ENCODE data around the gene CNTNAP1. TPM values are rescaled to one million over a fixed set of nuclear protein-coding genes. Genes with fewer than 3 reads are reported as not detected.

CNTNAP1 gene
- total and polyA plus RNA-seq, 9 of the 15 experiments (the other 6 are each of a cell fraction or from before 2014, with no cell fraction given), result 0.10 to 1.8 (median 0.62) TPM

DNA sequence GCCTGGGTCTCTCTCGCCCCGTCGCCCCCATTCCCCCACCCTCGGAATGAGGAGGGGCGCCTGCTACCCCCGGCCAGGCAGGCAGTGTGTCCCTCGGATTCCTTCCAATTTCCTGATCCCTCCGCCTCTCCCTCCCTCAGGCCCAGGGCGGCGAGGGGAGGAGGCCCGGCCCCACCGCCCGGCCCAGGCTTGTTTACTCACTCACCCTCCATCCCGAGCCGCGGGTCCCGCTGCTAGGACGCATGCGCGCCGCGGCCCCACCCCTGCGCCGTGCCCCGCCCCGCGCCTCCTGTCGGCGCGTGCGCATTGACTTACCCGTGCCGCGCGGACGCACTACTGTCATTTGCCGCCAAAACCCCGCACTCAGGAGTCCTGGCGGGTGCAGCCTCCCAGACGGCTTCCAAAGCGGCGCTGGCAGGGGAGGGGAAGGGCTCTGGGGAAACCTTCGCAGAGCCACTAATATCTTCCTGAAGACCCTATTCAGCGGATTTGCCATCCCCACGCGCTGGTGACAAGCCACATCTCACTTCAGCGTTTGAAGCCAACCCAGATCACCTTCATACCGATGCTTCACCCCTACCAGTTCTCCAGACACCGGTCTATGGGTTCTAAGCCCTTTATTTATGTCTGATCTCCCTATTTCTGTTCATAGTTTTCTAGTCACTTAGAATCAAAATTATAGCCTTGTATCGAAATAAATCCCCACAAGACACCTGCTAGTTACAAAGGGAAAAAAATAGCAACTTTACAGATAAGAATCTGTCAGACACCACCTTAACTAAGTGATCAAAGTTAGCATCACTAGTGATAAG, 62.7 kb downstream of the CNTNAP1 start, which contains the start of gene EZH1 (continued):
- TF ChIP-seq, protein P1, sequence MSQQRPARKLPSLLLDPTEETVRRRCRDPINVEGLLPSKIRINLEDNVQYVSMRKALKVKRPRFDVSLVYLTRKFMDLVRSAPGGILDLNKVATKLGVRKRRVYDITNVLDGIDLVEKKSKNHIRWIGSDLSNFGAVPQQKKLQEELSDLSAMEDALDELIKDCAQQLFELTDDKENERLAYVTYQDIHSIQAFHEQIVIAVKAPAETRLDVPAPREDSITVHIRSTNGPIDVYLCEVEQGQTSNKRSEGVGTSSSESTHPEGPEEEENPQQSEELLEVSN (IDR thresholded peaks at IDR 0.05; ENCODE audit: borderline replicate concordance in 1 of 2, extremely low read depth in 1 of 2, insufficient read depth in 1 of 2, insufficient read length in 1 of 2, low read depth in 1 of 2, low read length in 1 of 2, poor library complexity in 1 of 2, severe bottlenecking in 1 of 2), result peak; percentile 100
- no peak; the same call in 1 of the 2 replicates for TF ChIP-seq ZNF766 (CRISPR knock-in tag; conservative IDR thresholded peaks at IDR 0.05)
- TF ChIP-seq, protein P2, sequence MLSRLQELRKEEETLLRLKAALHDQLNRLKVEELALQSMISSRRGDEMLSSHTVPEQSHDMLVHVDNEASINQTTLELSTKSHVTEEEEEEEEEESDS (CRISPR knock-in tag; IDR thresholded peaks at IDR 0.05), result no peak
- no peak for TF ChIP-seq KLF1 (tag; IDR thresholded peaks at IDR 0.05)
- TF ChIP-seq KDM1A (IDR thresholded peaks at IDR 0.05), result no peak
- no peak for TF ChIP-seq NCOA2 (IDR thresholded peaks at IDR 0.05; ENCODE audit: partially characterized antibody in 2 of 2)
- TF ChIP-seq, protein P3, sequence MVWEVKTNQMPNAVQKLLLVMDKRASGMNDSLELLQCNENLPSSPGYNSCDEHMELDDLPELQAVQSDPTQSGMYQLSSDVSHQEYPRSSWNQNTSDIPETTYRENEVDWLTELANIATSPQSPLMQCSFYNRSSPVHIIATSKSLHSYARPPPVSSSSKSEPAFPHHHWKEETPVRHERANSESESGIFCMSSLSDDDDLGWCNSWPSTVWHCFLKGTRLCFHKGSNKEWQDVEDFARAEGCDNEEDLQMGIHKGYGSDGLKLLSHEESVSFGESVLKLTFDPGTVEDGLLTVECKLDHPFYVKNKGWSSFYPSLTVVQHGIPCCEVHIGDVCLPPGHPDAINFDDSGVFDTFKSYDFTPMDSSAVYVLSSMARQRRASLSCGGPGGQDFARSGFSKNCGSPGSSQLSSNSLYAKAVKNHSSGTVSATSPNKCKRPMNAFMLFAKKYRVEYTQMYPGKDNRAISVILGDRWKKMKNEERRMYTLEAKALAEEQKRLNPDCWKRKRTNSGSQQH (CRISPR knock-in tag; IDR thresholded peaks at IDR 0.05), result no peak
- no peak for TF ChIP-seq BRD9 (IDR thresholded peaks at IDR 0.05; ENCODE audit: low read depth, partially characterized antibody)
- TF ChIP-seq NRF1 (conservative IDR thresholded peaks at IDR 0.05 in 1 of 2, IDR thresholded peaks at IDR 0.05 in 1 of 2), result peak; percentile 97
- TF ChIP-seq SMARCB1 (IDR thresholded peaks at IDR 0.05; ENCODE audit: insufficient read length, low read depth), result no peak
- TF ChIP-seq, protein P4, sequence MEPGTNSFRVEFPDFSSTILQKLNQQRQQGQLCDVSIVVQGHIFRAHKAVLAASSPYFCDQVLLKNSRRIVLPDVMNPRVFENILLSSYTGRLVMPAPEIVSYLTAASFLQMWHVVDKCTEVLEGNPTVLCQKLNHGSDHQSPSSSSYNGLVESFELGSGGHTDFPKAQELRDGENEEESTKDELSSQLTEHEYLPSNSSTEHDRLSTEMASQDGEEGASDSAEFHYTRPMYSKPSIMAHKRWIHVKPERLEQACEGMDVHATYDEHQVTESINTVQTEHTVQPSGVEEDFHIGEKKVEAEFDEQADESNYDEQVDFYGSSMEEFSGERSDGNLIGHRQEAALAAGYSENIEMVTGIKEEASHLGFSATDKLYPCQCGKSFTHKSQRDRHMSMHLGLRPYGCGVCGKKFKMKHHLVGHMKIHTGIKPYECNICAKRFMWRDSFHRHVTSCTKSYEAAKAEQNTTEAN (CRISPR knock-in tag; IDR thresholded peaks at IDR 0.05), result no peak
- no peak for TF ChIP-seq ZNF134 (CRISPR knock-in tag; conservative IDR thresholded peaks at IDR 0.05)
- TF ChIP-seq ZNF696 (CRISPR knock-in tag; conservative IDR thresholded peaks at IDR 0.05), result no peak
- peak; percentile 45 for TF ChIP-seq ZFX (CRISPR knock-in tag; IDR thresholded peaks at IDR 0.05)
- TF ChIP-seq NR2F6 (CRISPR knock-in tag; IDR thresholded peaks at IDR 0.05), result no peak
- peak; percentile 62; the same call in 1 of the 2 replicates for TF ChIP-seq FOXA1 (IDR thresholded peaks at IDR 0.05; ENCODE audit: borderline replicate concordance)
- no peak for TF ChIP-seq DIDO1 (tag; IDR thresholded peaks at IDR 0.05; ENCODE audit: low read depth)
- no peak for TF ChIP-seq SRSF9 (IDR thresholded peaks at IDR 0.05; ENCODE audit: borderline replicate concordance, low read depth, low read length)
- TF ChIP-seq, protein P5, sequence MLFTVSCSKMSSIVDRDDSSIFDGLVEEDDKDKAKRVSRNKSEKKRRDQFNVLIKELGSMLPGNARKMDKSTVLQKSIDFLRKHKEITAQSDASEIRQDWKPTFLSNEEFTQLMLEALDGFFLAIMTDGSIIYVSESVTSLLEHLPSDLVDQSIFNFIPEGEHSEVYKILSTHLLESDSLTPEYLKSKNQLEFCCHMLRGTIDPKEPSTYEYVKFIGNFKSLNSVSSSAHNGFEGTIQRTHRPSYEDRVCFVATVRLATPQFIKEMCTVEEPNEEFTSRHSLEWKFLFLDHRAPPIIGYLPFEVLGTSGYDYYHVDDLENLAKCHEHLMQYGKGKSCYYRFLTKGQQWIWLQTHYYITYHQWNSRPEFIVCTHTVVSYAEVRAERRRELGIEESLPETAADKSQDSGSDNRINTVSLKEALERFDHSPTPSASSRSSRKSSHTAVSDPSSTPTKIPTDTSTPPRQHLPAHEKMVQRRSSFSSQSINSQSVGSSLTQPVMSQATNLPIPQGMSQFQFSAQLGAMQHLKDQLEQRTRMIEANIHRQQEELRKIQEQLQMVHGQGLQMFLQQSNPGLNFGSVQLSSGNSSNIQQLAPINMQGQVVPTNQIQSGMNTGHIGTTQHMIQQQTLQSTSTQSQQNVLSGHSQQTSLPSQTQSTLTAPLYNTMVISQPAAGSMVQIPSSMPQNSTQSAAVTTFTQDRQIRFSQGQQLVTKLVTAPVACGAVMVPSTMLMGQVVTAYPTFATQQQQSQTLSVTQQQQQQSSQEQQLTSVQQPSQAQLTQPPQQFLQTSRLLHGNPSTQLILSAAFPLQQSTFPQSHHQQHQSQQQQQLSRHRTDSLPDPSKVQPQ (CRISPR knock-in tag; IDR thresholded peaks at IDR 0.05; ENCODE audit: borderline replicate concordance), result no peak
- TF ChIP-seq ZSCAN29 (IDR thresholded peaks at IDR 0.05), result no peak
- no peak for TF ChIP-seq ZNF23 (CRISPR knock-in tag; IDR thresholded peaks at IDR 0.05)
- no peak for TF ChIP-seq NR3C1 (CRISPR knock-in tag; IDR thresholded peaks at IDR 0.05)

All from K562 (cell line).